PC-3 (cell line): Measurements from ENCODE around the gene TUBA3E. TPM values are rescaled to one million over a fixed set of nuclear protein-coding genes. Genes with fewer than 3 reads are reported as not detected.
"Not testable (repeated sequence)": the region's sequence is repeated elsewhere in the genome, so short reads cannot be mapped to it uniquely, and the experiment has no call there.

Source experiments
- ATAC-seq: fragments of 200-7000 bp; cut with Tn5 transposase; 2 replicates; pipeline ENCODE4 v1.9.1; 2020; ENCODE audit warnings: mild to moderate bottlenecking, moderate library complexity
- BruUV-seq: library from RNA; stranded (reverse); fragments of 400-500 nt; replicated peaks from 2 replicates; lab custom pipeline; 2021; lab: Mats Ljungman, UMichigan
- CTCF ChIA-PET: fragments of 300-600 bp; sonication (Branson Sonifier 250); formaldehyde crosslinking; loops from one replicate; lab custom pipeline; 2022; ENCODE audit warnings: antibody characterized with exemption; lab: Charles Lee
- POLR2A ChIA-PET: fragments of 300-600 bp; sonication (Branson Sonifier 250); formaldehyde crosslinking; loops from one replicate; lab custom pipeline; 2022; ENCODE audit warnings: antibody characterized with exemption; ENCODE audit not compliant: unreplicated experiment; lab: Charles Lee
- DNase-seq: peaks from one replicate; pipeline ENCODE4 v3.0.0-alpha.2; 2015
- H2AFZ ChIP-seq: fragments of 300-600 bp; sonication (generic); 2 replicates; pipeline ENCODE4 v1.6.0; 2016; ENCODE audit warnings: antibody characterized with exemption, low read length
- H3F3A ChIP-seq: fragments of 300-600 bp; sonication (generic); one replicate; pipeline ENCODE4 v1.6.0; 2017; ENCODE audit warnings: antibody characterized with exemption, low read length, control low read depth, mild to moderate bottlenecking; ENCODE audit not compliant: unreplicated experiment
- H3K27ac ChIP-seq: fragments of 300-600 bp; sonication (generic); 2 replicates; pipeline ENCODE4 v1.5.1; 2016; ENCODE audit warnings: mild to moderate bottlenecking, low read length
- H3K27me3 ChIP-seq: fragments of 300-600 bp; sonication (generic); 2 replicates; pipeline ENCODE4 v1.6.1; 2016; ENCODE audit warnings: low read length, mixed read lengths
- H3K36me3 ChIP-seq: fragments of 300-600 bp; sonication (generic); 2 replicates; pipeline ENCODE4 v1.6.1; 2016; ENCODE audit warnings: low read depth, mixed run types, low read length, mixed read lengths
- H3K4me1 ChIP-seq: fragments of 300-600 bp; sonication (generic); 2 replicates; pipeline ENCODE4 v1.5.1; 2016; ENCODE audit warnings: low read length; ENCODE audit not compliant: insufficient read depth
- H3K4me2 ChIP-seq: fragments of 300-600 bp; sonication (generic); 2 replicates; pipeline ENCODE4 v1.6.0; 2016; ENCODE audit warnings: low read length
- H3K4me3 ChIP-seq: fragments of 300-600 bp; sonication (generic); 2 replicates; pipeline ENCODE4 v1.5.1; 2016; ENCODE audit warnings: mild to moderate bottlenecking, low read length, mixed read lengths
- H3K79me2 ChIP-seq: fragments of 300-600 bp; sonication (generic); 2 replicates; pipeline ENCODE4 v1.6.1; 2017; ENCODE audit warnings: low read length, mixed read lengths
- H3K9ac ChIP-seq: fragments of 300-600 bp; sonication (generic); 2 replicates; pipeline ENCODE4 v1.6.0; 2016; ENCODE audit warnings: mild to moderate bottlenecking, low read length
- H3K9me2 ChIP-seq: fragments of 300-600 bp; sonication (generic); replicated peaks from 2 replicates; pipeline ENCODE4 v1.6.1; 2016; ENCODE audit warnings: mixed run types, low read length, mixed read lengths
- H3K9me3 ChIP-seq: fragments of 300-600 bp; sonication (generic); 2 replicates; pipeline ENCODE4 v1.6.1; 2016; ENCODE audit warnings: low read length, mixed read lengths
- H4K20me1 ChIP-seq: fragments of 300-600 bp; sonication (generic); 2 replicates; pipeline ENCODE4 v1.6.1; 2016; ENCODE audit warnings: low read length, mixed read lengths
- CTCF ChIP-seq: fragments of 300-600 bp; sonication (generic); conservative IDR thresholded peaks from 2 replicates; pipeline ENCODE4 v1.5.1; 2017; ENCODE audit warnings: antibody characterized with exemption, low read depth, mild to moderate bottlenecking, low read length
- EZH2 ChIP-seq: fragments of 300-600 bp; sonication (generic); IDR thresholded peaks from one replicate; pipeline ENCODE4 v1.6.1; 2017; ENCODE audit warnings: antibody characterized with exemption, mild to moderate bottlenecking, low read length; ENCODE audit not compliant: unreplicated experiment
- EZH2phosphoT487 ChIP-seq: fragments of 300-600 bp; sonication (generic); IDR thresholded peaks from 2 replicates; pipeline ENCODE4 v1.6.1; 2018; ENCODE audit warnings: mild to moderate bottlenecking, antibody characterized with exemption, low read length, borderline replicate concordance
- intact Hi-C: fragments of 100-400 bp; cut with micrococcal nuclease; formaldehyde crosslinking; loops from 2 replicates; pipeline ENCODE4 v1.9.0; 2023
- total RNA-seq: library from RNA; depleted of rRNA; stranded (reverse); fragments of >200 nt; gene quantifications from 2 replicates; pipeline ENCODE4 v1.2.3, GENCODE V29; 2014

The TUBA3E gene
- total RNA-seq, 1 experiment from 2014 or later = not detected

- CTCF ChIA-PET = no interaction called here
- no TSS peak for BruUV-seq
These were observed 33.4 kb upstream of the TUBA3E start for GRCh38 chr2:130231656-130232055.

GRCh38 chr2:130230907-130231306 is 32.7 kb upstream of the TUBA3E start:
- H3K9ac ChIP-seq, POLR2A ChIA-PET, H3K4me3 ChIP-seq, intact Hi-C loops, H3K4me1 ChIP-seq, CTCF ChIA-PET, ATAC-seq, H3K79me2 ChIP-seq, H3K9me2 ChIP-seq, H4K20me1 ChIP-seq, H3K27ac ChIP-seq, H3K4me2 ChIP-seq, H2AFZ ChIP-seq, H3K9me3 ChIP-seq, DNase-seq, BruUV-seq, H3K36me3 ChIP-seq, H3K27me3 ChIP-seq, H3F3A ChIP-seq: not testable (repeated sequence)

More at GRCh38 chr2:130231656-130232055, 33.4 kb upstream of the TUBA3E start:
- intact Hi-C loops = no loop called here
- no peak overlapping the region for H3K9ac ChIP-seq
- no peaks in the 10 kb centered on the region for H3K9me2 ChIP-seq
- H3K9me3 ChIP-seq = no peaks in the 10 kb centered on the region
- H3K27me3 ChIP-seq = no peaks in the 10 kb centered on the region
- no peak for TF ChIP-seq CTCF
- no peak for TF ChIP-seq EZH2phosphoT487
- TF ChIP-seq EZH2 = no peak
- no peaks in the 10 kb centered on the region for H3K4me1 ChIP-seq
- H3K4me3 ChIP-seq = no peak overlapping the region
- H2AFZ ChIP-seq = no peak overlapping the region
- POLR2A ChIA-PET = no interaction called here
- ATAC-seq = no peak
- no peaks in the 10 kb centered on the region for H4K20me1 ChIP-seq
- H3K27ac ChIP-seq = no peak overlapping the region
- DNase-seq = no peak
- H3K4me2 ChIP-seq = no peak overlapping the region
- no peaks in the 10 kb centered on the region for H3K79me2 ChIP-seq
- H3F3A ChIP-seq = no peaks in the 10 kb centered on the region
- H3K36me3 ChIP-seq = no peaks in the 10 kb centered on the region

- H3K4me1 ChIP-seq, H3F3A ChIP-seq, H2AFZ ChIP-seq, intact Hi-C loops, H4K20me1 ChIP-seq, H3K36me3 ChIP-seq, CTCF ChIA-PET, H3K79me2 ChIP-seq, POLR2A ChIA-PET, H3K4me3 ChIP-seq, H3K27ac ChIP-seq, DNase-seq, H3K9ac ChIP-seq, ATAC-seq, H3K9me2 ChIP-seq, H3K4me2 ChIP-seq, H3K9me3 ChIP-seq, H3K27me3 ChIP-seq, BruUV-seq: not testable (repeated sequence)
These were observed 32.1 kb upstream of the TUBA3E start for GRCh38 chr2:130230376-130230775.

- H3K36me3 ChIP-seq, H3K4me1 ChIP-seq, H3K9ac ChIP-seq, H3K9me2 ChIP-seq, CTCF ChIA-PET, H4K20me1 ChIP-seq, intact Hi-C loops, DNase-seq, H3K4me2 ChIP-seq, H3K4me3 ChIP-seq, H2AFZ ChIP-seq, H3K9me3 ChIP-seq, H3K27ac ChIP-seq, H3F3A ChIP-seq, POLR2A ChIA-PET, H3K27me3 ChIP-seq, H3K79me2 ChIP-seq, BruUV-seq, ATAC-seq: not testable (repeated sequence)
These were observed 30.9 kb upstream of the TUBA3E start for GRCh38 chr2:130229161-130229510.

- H3F3A ChIP-seq, H3K36me3 ChIP-seq, H3K4me2 ChIP-seq, H3K27me3 ChIP-seq, DNase-seq, H3K27ac ChIP-seq, H3K9me2 ChIP-seq, BruUV-seq, H3K4me1 ChIP-seq, ATAC-seq, H3K79me2 ChIP-seq, H3K4me3 ChIP-seq, POLR2A ChIA-PET, H3K9me3 ChIP-seq, intact Hi-C loops, H4K20me1 ChIP-seq, H2AFZ ChIP-seq, CTCF ChIA-PET, H3K9ac ChIP-seq: not testable (repeated sequence)
These were observed 30.4 kb upstream of the TUBA3E start for GRCh38 chr2:130228467-130229160.

GRCh38 chr2:130228005-130228404 is 29.8 kb upstream of the TUBA3E start:
- H3F3A ChIP-seq, BruUV-seq, H3K9me2 ChIP-seq, CTCF ChIA-PET, ATAC-seq, H3K27me3 ChIP-seq, DNase-seq, H2AFZ ChIP-seq, H3K36me3 ChIP-seq, POLR2A ChIA-PET, H3K4me3 ChIP-seq, H4K20me1 ChIP-seq, H3K4me1 ChIP-seq, H3K9me3 ChIP-seq, H3K79me2 ChIP-seq, H3K9ac ChIP-seq, H3K4me2 ChIP-seq, H3K27ac ChIP-seq, intact Hi-C loops: not testable (repeated sequence)
